Loucy (cell line): ENCODE data around the gene SRXN1.
"Not testable (repeated sequence)": the region's sequence is repeated elsewhere in the genome, so short reads cannot be mapped to it uniquely, and the experiment has no call there.

Experiments
- EZH2phosphoT487 ChIP-seq: fragments of 200-600 bp; IDR thresholded peaks from 2 replicates; pipeline ENCODE4 v1.6.1; 2018; ENCODE audit warnings: antibody characterized with exemption, mild to moderate bottlenecking, moderate library complexity, borderline replicate concordance
- TF ChIP-seq, protein P1 (sequence below): fragments of 200-600 bp; sonication (generic); conservative IDR thresholded peaks from 2 replicates; pipeline ENCODE4 v1.5.1; 2014; ENCODE audit warnings: mild to moderate bottlenecking, antibody characterized with exemption, low read length

DNA sequence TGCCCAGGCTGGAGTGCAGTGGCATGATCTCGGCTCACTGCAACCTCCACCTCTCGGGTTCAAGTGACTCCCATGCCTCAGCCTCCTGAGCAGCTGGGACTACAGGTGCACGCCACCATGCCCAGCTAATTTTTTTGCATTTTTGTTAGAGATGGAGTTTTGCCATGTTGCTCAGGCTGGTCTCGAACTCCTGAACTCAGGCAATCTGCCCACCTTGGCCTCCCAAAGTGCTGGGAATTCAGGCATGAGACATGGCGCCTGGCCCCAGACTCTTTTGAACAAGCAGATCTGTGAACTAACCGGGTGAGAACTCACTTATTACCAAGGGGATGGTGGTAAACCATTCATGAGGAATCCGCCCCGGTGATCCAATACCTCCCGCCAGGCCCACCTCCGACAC is 40.8 kb upstream of the SRXN1 start:
- TF ChIP-seq, protein P1, sequence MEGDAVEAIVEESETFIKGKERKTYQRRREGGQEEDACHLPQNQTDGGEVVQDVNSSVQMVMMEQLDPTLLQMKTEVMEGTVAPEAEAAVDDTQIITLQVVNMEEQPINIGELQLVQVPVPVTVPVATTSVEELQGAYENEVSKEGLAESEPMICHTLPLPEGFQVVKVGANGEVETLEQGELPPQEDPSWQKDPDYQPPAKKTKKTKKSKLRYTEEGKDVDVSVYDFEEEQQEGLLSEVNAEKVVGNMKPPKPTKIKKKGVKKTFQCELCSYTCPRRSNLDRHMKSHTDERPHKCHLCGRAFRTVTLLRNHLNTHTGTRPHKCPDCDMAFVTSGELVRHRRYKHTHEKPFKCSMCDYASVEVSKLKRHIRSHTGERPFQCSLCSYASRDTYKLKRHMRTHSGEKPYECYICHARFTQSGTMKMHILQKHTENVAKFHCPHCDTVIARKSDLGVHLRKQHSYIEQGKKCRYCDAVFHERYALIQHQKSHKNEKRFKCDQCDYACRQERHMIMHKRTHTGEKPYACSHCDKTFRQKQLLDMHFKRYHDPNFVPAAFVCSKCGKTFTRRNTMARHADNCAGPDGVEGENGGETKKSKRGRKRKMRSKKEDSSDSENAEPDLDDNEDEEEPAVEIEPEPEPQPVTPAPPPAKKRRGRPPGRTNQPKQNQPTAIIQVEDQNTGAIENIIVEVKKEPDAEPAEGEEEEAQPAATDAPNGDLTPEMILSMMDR, result not testable (repeated sequence)
- not testable (repeated sequence) for TF ChIP-seq EZH2phosphoT487
